Left lobe of liver (tissue), 2 donors: ENCODE data around the gene WNT10A. TPM values are rescaled to one million over a fixed set of nuclear protein-coding genes. Genes with fewer than 3 reads are reported as not detected.

Source experiments
- ATAC-seq: fragments of 200-7000 bp; cut with Tn5 transposase; one replicate; pipeline ENCODE4 v1.9.1; 2020; ENCODE audit warnings: mild to moderate bottlenecking, moderate library complexity
- DNase-seq: peaks from one replicate; pipeline ENCODE4 v3.0.0-alpha.2; 2020; ENCODE audit warnings: low spot score
- total RNA-seq: library from RNA; stranded (reverse); gene quantifications from one replicate; pipeline ENCODE4 v1.2.1, GENCODE V29; 2021
- donor health status: DM: no; HTN: no; CAD: no; lungs with moderate emphysema.
- donor health status: DM: no; HTN: yes; CAD: no.

Gene WNT10A
- total RNA-seq, 1 donor from 2014 or later: not detected

GRCh38 chr2:218876562-218877219 is 4.0 kb upstream of the WNT10A start:
- peak; percentile 85 for ATAC-seq
- peak; percentile 62 for DNase-seq

- ATAC-seq: no peak
These were observed 3.3 kb upstream of the WNT10A start for GRCh38 chr2:218877331-218877730.

GRCh38 chr2:218877891-218878290 is 2.8 kb upstream of the WNT10A start:
- DNase-seq (no peak), ATAC-seq (no peak)

More at GRCh38 chr2:218877331-218877730, 3.3 kb upstream of the WNT10A start:
- DNase-seq: no peak

DNA sequence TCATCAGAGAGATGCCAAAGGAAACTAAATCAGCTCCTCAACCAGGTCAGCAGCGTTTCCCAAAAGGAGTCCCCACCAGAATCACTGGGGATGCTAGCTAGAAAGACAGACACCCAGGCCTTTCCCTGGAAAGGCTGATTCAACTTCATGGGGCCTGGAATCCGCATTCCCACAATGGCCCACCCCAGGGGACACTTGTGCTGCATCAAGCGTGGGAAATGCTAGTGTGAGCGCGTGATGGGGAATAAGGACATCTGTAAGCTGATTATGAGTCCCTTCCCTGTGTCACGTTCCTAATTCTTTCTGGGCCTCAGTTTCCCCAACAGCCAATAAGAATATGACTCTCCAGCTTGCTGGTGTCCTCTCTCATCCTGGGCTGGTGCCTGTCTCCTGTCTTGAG is 2.2 kb upstream of the WNT10A start:
- ATAC-seq (no peak), DNase-seq (no peak)

- DNase-seq (no peak), ATAC-seq (no peak)
These were observed 1.5 kb upstream of the WNT10A start for GRCh38 chr2:218878926-218879761.

- no peak for DNase-seq
- ATAC-seq: no peak
These were observed 913 bp upstream of the WNT10A start for GRCh38 chr2:218879776-218880101.

GRCh38 chr2:218880859-218881594 is 375 bp downstream of the WNT10A start:
- no peak for DNase-seq
- ATAC-seq: no peak

- ATAC-seq (no peak), DNase-seq (no peak)
These were observed 1.2 kb downstream of the WNT10A start for GRCh38 chr2:218881744-218882460.

DNA sequence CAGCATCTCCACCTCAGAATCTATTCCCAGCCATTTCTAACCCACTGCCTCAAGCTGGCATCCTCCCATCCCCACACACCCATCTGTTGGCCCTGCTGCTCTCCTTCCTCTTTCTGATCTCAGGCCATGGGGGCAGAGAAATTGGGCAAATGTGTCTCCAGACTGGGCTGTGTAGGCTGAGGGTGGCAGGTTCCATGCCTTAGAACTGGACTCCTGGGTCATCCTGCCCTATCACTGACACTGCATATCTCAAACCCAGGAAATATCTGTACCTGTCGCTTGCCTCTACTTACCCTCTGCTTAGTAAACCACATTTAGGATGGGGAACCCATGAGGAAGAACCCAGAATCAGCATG is 1.8 kb downstream of the WNT10A start:
- no peak for ATAC-seq
- DNase-seq: no peak

GRCh38 chr2:218882866-218883366 is 2.3 kb downstream of the WNT10A start:
- no peak for DNase-seq
- no peak for ATAC-seq

DNA sequence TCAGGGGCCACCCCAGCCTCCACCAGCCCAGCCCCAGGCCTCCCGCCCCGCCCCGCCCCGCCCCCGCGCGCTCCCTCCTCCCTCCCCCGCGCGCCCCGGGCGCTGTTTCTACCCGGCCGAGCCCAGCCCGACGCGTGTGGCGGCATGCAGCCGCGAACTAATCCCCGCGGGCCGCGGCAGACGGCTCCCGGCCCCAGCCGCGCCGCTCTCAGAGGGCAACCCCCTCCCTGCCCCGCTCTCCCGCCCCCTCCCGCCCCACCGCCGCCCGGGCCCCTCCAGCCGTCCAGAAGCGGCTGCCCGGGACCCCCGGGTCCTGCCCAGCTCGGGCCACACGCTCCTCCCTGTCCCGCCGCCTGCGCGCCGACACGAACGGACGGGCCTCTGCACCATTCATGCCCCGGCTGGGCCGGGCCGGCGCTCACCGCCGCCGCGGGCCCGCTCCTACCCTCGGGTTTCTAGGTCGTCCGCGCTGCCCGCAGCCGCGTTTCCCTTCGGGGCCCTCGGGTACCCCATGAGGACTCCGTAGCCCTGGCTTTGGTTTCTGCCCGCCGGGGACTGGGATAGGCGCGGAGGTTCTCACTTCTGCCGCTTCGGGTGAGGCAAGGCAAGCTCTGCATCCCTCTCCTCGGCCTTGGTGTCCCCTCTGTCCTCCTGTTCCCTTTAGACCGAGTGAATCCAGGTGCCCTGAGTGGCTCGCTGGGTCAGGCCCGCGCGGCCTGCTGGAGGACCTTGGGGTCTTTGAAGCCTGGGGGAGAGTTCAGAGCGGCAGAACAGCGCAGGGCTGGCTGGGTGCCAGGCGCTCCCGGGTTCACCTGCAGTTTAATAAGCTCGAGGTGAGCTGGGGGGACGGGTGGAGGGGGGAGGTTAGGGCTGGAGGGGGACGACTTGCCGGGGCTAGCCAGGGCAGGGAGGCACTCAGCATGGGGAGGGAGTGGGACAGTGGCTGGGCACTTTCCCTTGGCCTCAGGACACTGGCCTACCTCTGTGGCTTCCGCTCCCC is 3.1 kb downstream of the WNT10A start:
- DNase-seq (no peak), ATAC-seq (peak; percentile 70)

DNA sequence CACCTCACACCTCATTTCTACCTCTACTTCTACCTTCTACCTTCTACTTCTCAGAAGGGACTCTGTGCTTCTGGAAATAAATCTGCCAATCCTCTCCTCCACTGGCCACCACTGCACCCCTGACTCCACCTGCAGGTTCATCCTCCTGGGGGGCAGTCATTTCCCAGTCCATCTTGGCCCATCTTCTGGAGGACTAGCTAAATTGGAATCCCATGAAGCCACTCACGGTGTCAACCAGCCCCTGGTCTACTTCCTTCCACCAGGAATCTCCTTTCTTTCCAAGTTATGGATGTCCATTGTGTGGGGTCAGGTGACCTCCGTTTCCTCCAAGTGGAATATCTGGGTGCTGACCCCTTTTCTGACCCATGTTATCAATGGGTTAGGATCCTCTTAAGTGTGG is 3.9 kb downstream of the WNT10A start:
- ATAC-seq: no peak
- no peak for DNase-seq

- no peak for ATAC-seq
- no peak for DNase-seq
These were observed 5.6 kb downstream of the WNT10A start for GRCh38 chr2:218885981-218886947.

DNA sequence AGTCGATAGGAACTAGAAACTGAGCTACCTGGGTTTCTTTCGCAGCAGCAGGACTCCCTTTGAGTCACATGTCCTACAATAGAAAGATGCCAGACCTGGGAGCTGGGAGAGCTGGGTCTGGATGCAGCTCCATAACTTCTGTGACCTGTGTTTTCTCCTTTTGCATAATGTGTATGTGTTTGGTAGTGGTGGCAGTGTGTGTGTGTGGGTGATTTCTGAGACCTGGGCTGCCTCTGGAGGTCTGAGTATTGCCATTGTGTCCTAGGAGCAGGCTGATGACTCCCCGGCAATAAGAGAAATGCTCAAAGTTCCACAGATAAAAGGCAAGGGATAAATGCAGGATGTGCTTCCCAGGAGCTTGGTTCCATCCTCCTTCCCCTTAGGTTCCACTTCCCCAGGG is 6.4 kb downstream of the WNT10A start:
- ATAC-seq (no peak), DNase-seq (no peak)

DNA sequence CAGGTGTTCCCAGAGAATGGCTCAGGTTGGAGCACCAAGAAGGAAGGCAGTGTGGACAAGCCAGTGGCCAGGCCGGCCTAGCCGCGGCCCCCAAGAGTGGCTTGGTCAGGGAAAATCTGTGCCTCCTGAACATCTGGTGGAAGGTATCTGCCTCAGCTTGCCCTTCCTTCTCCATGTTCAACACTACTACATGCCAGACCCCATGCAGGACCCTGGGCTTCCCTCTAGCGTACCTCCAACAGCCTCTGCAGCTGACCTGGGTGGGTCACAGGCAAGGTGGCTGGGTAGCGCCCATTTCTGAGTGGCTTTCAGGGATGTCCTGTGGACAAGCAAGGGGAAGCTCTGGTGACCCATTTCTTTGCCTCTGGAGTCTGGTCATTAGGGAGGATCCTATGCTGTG is 7.7 kb downstream of the WNT10A start:
- DNase-seq (no peak), ATAC-seq (no peak)

- no peak for DNase-seq
These were observed 9.3 kb downstream of the WNT10A start for GRCh38 chr2:218889937-218890336.

DNA sequence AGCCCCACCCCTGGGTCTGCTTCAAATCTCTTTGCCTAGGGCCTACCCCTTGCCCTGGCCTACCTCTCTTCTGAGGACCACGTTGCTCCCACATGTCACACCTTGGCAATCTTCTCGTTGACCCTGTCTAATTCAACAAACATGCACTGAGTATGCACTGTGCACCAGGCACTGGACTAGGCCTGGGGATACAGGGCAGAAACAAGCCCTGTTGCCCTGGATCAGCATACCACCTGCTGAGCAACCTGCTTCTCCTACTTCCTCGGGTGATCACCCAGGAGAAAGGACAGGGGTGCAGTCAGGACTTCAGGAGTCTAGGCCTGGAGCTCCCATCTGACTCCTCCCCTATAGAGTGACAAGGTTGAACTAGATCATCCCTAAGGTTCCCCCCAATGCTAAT is 9.7 kb downstream of the WNT10A start:
- ATAC-seq (no peak), DNase-seq (no peak)

More at GRCh38 chr2:218889937-218890336, 9.3 kb downstream of the WNT10A start:
- ATAC-seq: no peak

- ATAC-seq (no peak), DNase-seq (no peak)
These were observed 10.9 kb downstream of the WNT10A start for GRCh38 chr2:218891275-218892135.
